ENCODE data around the gene KCNAB2. TPM values are rescaled to one million over a fixed set of nuclear protein-coding genes. Genes with fewer than 3 reads are reported as not detected.
A peak's percentile ranks its signal among the peaks of the same experiment; 100 is the strongest.

Gene KCNAB2
- polyA plus RNA-seq, 1 of the 3 experiments (the other 2 are of a cell fraction): 7.6 TPM

GRCh38 chr1:6082430-6082971 is 36.8 kb downstream of the KCNAB2 start:
- WGBS (ENCODE audit: low lambda C conversion rate): 58% methylated on average over 6 of the region's 10 CpGs

DNA sequence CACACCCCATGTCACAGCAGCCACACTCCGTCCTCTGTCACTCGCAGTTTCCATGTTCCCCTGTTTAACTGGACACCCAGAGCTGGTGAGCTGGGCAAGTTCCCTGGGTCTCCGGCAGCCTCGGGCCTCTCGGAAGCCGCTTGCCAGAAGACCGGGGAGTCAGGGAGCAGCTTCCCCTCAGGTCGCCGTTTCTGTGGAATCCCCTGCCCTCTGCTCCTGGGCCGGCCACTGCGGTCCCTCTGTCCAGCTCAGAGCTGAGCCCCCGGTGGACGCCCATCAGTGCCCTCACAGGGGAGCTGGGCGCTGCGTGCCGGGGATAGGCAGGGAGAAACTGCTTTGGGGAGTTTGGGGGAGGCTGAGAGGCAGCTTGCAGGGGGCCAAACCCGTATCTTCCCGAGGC is 37.7 kb downstream of the KCNAB2 start:
- Histone ChIP-seq H3K27ac (ENCODE audit: low read depth in 2 of 2, low read length in 1 of 2) (no peak overlapping the region), H3K9me3 (no peaks in the 10 kb centered on the region), H3K4me2 (no peak overlapping the region), H3K4me1 (ENCODE audit: control insufficient read depth in 1 of 2, insufficient read depth in 2 of 2, low read depth in 1 of 2, low read length in 1 of 2) (peaks cover 0 to 18% of the 10 kb centered on the region in 2 experiments; a peak in 1 of 4 replicates), H3K36me3 (replicated peaks in 1 of 2; ENCODE audit: control insufficient read depth in 1 of 2, insufficient read depth in 2 of 2, low read length in 1 of 2) (no peaks in the 10 kb centered on the region), H2AFZ (ENCODE audit: low read depth) (no peak overlapping the region), H3K4me3 (ENCODE audit: low read depth in 2 of 2, low read length in 1 of 2) (no peak overlapping the region), H3K9ac (no peak overlapping the region), H3F3A (replicated peaks; ENCODE audit: insufficient read depth) (no peaks in the 10 kb centered on the region), H3K27me3 (ENCODE audit: insufficient read depth) (no peaks in the 10 kb centered on the region), H3K79me2 (ENCODE audit: insufficient read depth) (no peaks in the 10 kb centered on the region), H3K9me2 (no peaks in the 10 kb centered on the region), H4K20me1 (ENCODE audit: insufficient read depth) (no peaks in the 10 kb centered on the region)
- TF ChIP-seq YY1 (IDR thresholded peaks at IDR 0.05; ENCODE audit: low read depth) (no peak), RAD21 (IDR thresholded peaks at IDR 0.05; ENCODE audit: low read length) (no peak), RFX5 (IDR thresholded peaks at IDR 0.05; ENCODE audit: low read length) (no peak), CTCF (IDR thresholded peaks at IDR 0.05) (no peak), SIN3A (IDR thresholded peaks at IDR 0.05; ENCODE audit: borderline replicate concordance, low read depth, low read length) (no peak), IRF3 (IDR thresholded peaks at IDR 0.05; ENCODE audit: low read depth, low read length) (no peak), RXRA (IDR thresholded peaks at IDR 0.05; ENCODE audit: borderline replicate concordance, low read depth) (no peak), EZH2phosphoT487 (IDR thresholded peaks at IDR 0.05; ENCODE audit: borderline replicate concordance, low read depth) (no peak)
- DNase-seq: no peak
- POLR2A ChIA-PET: no interaction called here
- WGBS (ENCODE audit: low lambda C conversion rate): 83% methylated on average over 9 of the region's 18 CpGs
- CTCF ChIA-PET: interaction anchor here (0.7 to 5.8 kb wide), 14 partner anchors 9 to 152 kb away, joined by 3 to 47 read pairs (median 4); no protein-coding TSS in a partner anchor

More at GRCh38 chr1:6082430-6082971, 36.8 kb downstream of the KCNAB2 start:
- Histone ChIP-seq H4K20me1 (ENCODE audit: insufficient read depth) (no peaks in the 10 kb centered on the region), H3K9ac (no peak overlapping the region), H3K9me3 (no peaks in the 10 kb centered on the region), H3K36me3 (replicated peaks in 1 of 2; ENCODE audit: control insufficient read depth in 1 of 2, insufficient read depth in 2 of 2, low read length in 1 of 2) (no peaks in the 10 kb centered on the region), H3K79me2 (ENCODE audit: insufficient read depth) (no peaks in the 10 kb centered on the region), H3K4me3 (ENCODE audit: low read depth in 2 of 2, low read length in 1 of 2) (no peak overlapping the region), H3K27ac (ENCODE audit: low read depth in 2 of 2, low read length in 1 of 2) (no peak overlapping the region), H2AFZ (ENCODE audit: low read depth) (no peak overlapping the region), H3K4me2 (no peak overlapping the region), H3F3A (replicated peaks; ENCODE audit: insufficient read depth) (no peaks in the 10 kb centered on the region), H3K4me1 (ENCODE audit: control insufficient read depth in 1 of 2, insufficient read depth in 2 of 2, low read depth in 1 of 2, low read length in 1 of 2) (peaks cover 0 to 18% of the 10 kb centered on the region in 2 experiments; a peak in 1 of 4 replicates), H3K27me3 (ENCODE audit: insufficient read depth) (no peaks in the 10 kb centered on the region), H3K9me2 (no peaks in the 10 kb centered on the region)
- CTCF ChIA-PET: interaction anchor here (0.6 to 5.8 kb wide), 30 partner anchors 8 to 164 kb away, joined by 3 to 47 read pairs (median 4); partner anchors contain the start of gene RPL22
- TF ChIP-seq SMC3 (IDR thresholded peaks at IDR 0.05; ENCODE audit: low read depth, low read length) (peak; percentile 45; the same call in 1 of the 2 replicates), CTCF (IDR thresholded peaks at IDR 0.05) (peak; percentile 34), RAD21 (IDR thresholded peaks at IDR 0.05; ENCODE audit: low read length) (peak; percentile 62)
- TF ChIP-seq, protein P1, sequence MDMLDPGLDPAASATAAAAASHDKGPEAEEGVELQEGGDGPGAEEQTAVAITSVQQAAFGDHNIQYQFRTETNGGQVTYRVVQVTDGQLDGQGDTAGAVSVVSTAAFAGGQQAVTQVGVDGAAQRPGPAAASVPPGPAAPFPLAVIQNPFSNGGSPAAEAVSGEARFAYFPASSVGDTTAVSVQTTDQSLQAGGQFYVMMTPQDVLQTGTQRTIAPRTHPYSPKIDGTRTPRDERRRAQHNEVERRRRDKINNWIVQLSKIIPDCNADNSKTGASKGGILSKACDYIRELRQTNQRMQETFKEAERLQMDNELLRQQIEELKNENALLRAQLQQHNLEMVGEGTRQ (IDR thresholded peaks at IDR 0.05; ENCODE audit: borderline replicate concordance, low read depth, low read length): no peak
- peak; percentile 82 for DNase-seq
- POLR2A ChIA-PET: interaction anchor here (0.6 kb wide), 1 partner anchor 48 kb away, joined by 3 read pairs; no protein-coding TSS in a partner anchor
